ENCODE measurements around the gene AGBL4.
"Not testable (repeated sequence)": the region's sequence is repeated elsewhere in the genome, so short reads cannot be mapped to it uniquely, and the experiment has no call there.

Gene AGBL4

DNA sequence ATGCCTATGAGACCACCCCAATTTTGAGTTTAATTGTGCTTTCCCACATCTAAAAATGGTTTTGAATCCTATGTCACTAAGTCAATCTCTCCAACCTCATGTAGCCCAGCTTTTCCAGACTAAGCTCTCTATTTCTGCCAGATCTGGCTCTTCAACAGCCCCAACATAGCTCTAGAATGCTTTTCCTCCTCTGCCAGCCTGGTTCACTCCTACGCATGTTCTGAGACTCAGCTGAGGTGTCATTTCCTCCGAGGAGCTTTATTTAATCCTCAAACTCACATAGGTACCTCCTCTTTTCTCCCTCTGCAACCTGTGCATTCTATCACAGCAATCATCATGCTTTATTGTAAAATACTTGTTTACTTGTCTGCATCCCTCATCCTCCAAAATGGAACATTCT lies 729.2 kb downstream of the AGBL4 start:
- peak in 1 of 2 donors; percentile 52 for DNase-seq

DNA sequence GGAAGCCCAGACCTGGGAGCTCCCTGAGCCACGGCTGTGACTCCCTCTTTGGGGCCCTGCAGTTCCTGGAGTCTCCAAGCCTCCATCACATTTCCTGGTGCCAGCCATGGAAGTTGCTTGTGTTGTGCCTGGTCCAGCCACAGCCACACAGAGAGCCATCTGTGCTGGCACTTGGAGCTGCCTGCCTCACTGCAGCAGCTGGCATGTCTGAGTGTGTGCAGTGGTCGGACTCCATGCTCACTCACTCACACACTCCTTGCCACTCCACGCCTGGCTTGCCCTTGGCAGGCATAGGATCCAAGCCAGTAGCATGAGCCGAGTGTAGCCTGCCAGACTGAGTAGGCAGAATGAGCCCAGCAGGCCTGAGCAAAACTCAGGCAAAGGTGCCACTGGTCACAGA lies 730.7 kb downstream of the AGBL4 start:
- no peak for DNase-seq

DNA sequence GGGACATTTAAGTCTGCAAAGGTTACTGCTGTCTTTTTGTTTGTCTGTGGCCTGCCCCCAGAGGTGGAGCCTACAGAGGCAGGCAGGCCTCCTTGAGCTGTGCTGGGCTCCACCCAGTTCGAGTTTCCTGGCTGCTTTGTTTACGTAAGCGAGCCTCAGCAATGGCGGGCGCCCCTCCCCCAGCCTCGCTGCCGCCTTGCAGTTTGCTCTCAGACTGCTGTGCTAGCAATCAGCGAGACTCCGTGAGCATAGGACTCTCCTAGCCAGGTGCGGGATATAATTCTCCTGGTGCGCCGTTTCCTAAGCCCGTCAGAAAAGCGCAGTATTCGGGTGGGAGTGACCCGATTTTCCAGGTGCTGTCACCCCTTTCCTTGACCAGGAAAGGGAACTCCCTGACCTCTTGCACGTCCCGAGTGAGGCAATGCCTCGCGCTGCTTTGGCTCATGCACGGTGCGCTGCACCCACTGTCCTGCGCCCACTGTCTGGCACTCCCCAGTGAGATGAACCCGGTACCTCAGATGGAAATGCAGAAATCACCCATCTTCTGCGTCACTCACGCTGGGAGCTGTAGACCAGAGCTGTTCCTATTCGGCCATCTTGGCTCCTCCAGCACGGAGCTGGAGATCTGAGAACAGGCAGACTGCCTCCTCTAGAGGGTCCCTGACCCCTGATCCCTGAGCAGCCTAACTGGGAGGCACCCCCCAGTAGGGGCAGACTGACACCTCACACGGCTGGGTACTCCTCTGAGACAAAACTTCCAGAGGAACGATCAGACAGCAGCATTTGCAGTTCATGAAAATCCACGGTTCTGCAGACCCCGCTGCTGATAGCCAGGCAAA lies 766.3 kb downstream of the AGBL4 start:
- DNase-seq = not testable (repeated sequence)

- DNase-seq = no peak
Measured at GRCh38 chr1:49252917-49253316, 770.8 kb downstream of the AGBL4 start.

GRCh38 chr1:49251019-49251784 lies 772.6 kb downstream of the AGBL4 start:
- DNase-seq = no peak

DNA sequence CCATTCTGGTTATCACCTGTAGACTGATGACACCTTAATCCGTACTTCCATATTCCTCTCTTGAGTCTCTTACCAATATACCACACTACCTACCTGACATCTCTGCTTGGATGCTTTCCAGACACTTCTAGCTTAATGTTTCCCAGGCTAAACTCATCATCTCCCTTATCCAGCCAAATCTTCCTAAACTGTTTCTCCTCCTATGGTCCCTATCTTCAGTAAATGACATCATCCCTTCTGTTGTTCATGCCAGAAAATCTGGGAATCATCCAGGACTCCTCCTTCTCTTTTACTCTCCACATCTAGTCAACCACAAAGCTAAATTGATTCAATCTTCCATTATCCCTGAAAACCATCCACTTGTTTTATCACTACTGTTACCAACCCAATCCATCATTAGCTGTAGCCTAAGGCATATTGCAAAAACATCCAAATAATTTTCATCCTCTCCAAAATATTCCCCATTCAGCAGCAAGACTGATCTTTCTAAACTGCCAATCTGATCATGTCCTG lies 783.0 kb downstream of the AGBL4 start:
- DNase-seq = no peak

- no peak for DNase-seq
Measured at GRCh38 chr1:49234988-49235387, 788.8 kb downstream of the AGBL4 start.

DNA sequence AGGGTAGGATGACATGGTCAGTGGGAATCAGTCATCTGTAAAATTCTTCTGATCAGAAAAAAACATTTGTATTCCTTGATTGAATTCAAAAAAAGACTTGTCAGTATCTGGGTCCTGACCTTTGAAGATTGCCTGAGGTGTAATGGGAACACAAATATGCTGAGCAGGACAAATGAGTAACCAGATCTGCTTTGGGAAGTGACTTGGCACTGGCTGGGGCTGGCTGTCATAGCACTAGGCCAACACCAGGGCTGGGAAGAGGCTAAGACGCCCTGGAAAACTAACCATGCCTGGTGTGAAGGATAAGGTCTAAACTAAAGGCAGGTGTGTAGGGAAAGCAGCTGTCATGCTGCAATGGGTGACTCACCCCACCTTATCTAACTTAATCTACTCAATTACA lies 794.2 kb downstream of the AGBL4 start:
- DNase-seq = no peak

GRCh38 chr1:49226758-49227157 lies 797.0 kb downstream of the AGBL4 start:
- DNase-seq = no peak

DNA sequence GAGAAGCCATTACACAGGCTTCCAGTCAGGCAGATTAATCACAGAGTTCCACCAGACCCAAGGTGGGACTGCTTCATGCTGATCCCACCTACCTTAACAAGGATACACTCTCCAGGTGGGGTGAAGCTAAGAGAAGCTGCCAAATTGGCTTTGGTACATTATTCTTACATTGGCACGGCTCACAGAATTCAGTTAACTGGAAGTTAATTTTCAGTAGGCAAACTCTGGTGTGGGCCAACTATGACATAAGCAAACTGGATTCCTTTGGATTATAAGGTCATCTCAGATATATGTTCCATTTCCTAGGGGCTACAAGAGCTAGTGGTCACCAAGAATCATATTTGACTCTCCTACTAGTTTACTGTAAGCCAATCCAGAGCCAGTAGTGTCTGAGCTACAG lies 798.3 kb downstream of the AGBL4 start:
- no peak for DNase-seq

GRCh38 chr1:49213301-49213700 lies 810.5 kb downstream of the AGBL4 start:
- DNase-seq = no peak

DNA sequence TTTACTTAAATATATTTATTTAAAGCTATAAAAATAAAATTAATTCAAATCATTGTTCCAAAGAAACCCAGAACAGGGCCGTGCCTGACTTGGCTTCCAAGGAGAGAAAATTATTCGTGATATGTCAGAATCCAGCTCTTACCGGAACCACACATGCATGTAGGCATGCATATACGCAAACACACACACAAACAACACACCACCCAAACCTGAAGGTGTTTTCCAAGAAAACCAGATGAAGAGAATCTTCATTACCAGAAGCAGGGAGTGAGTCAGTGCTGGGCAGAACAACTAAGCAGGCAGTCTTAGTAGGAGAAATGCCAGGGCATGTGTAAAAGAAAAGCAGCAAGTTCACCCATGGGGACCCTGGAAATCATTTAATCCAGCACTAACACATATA lies 815.0 kb downstream of the AGBL4 start:
- DNase-seq = no peak

- no peak for DNase-seq
Measured at GRCh38 chr1:49204720-49205119, 819.0 kb downstream of the AGBL4 start.

GRCh38 chr1:49200738-49201137 lies 823.0 kb downstream of the AGBL4 start:
- no peak for DNase-seq

DNA sequence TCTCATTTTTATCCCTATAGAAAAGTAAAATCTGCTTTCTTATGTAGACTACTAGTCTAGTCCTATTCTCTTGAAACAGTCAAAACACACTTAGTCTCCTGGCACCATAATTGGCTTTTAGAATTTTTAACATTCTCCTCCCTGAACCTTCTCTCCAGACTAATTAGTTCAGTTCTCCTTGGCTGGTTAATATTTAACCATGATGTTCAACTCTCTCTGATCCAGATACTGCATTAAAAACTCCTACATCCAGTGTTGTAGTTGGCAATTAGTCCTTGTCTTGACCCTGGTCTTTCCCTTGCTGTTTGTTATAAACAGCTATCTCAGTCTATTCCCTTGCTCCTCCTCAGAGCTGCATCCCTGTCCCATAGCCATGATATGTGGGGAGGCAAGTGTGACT lies 824.2 kb downstream of the AGBL4 start:
- DNase-seq = no peak

GRCh38 chr1:49197081-49197480 lies 826.7 kb downstream of the AGBL4 start:
- DNase-seq = no peak

DNA sequence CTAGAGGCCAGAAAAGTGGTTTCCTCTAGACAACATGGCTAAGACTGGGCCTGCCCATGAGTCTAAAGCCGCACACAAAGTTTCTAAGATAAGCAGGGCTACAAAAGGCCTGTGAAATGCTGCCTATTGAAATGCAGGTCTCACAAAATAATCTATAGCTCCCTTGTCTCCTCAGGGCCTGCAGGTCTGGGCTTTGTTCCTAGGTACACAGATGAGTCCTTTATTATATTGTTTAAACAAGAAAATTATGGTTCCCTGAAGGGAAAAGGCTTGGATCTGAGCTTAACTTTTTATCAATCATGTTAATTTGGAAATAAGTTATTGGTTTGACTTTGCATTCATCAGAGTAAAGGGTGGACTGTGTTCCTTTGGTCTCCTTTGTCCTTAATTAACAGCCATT lies 833.6 kb downstream of the AGBL4 start:
- DNase-seq = no peak

GRCh38 chr1:49187056-49187455 lies 836.7 kb downstream of the AGBL4 start:
- peak in 1 of 2 donors; percentile 73 for DNase-seq

GRCh38 chr1:49185450-49185980 lies 838.2 kb downstream of the AGBL4 start:
- no peak for DNase-seq

DNA sequence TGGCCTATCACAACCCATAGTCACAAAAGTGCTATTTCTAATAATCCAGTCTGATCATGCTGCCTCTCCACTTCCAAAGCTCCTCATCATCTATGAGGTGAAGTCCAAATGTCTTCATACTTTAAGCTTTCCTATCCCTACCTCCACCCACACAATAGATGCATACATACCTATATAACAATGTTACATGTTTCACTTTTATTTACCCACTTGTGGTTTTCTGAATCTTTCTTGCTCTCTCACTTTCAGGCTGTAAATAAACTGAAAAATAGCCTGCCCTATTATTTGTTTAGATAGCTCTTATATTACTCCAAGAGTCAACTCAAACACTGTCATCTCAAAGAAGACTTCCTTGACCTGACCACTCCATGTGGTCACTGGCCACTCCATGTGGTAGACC lies 840.3 kb downstream of the AGBL4 start:
- no peak for DNase-seq

- no peak for DNase-seq
Measured at GRCh38 chr1:49181033-49181432, 842.7 kb downstream of the AGBL4 start.

- no peak for DNase-seq
Measured at GRCh38 chr1:49171941-49172593, 851.7 kb downstream of the AGBL4 start.

GRCh38 chr1:49166031-49166430 lies 857.7 kb downstream of the AGBL4 start:
- no peak for DNase-seq

Measured in hippocampal formation (tissue), 2 donors.